ENCODE measurements around the gene CSNK1D.

DNA sequence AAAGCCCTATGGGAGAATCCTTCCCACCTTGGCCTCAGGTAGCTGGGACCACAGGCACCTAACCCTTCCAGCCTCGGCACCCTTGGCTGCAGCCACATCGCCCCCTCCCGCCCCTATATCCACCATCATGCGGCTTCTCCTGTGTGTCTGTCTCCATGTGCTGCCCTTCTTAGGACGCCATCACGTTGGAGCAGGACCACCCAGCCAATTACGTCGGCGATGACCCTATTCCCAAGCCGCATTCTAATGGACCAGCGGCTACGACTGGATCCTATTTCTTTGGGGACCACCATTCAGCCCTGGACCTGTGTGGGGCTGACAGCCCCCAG is 57.6 kb downstream of the CSNK1D start:
- TF ChIP-seq POLR2A (IDR thresholded peaks at IDR 0.05; ENCODE audit: low read depth, low read length) (no peak), EP300 (IDR thresholded peaks at IDR 0.05; ENCODE audit: borderline replicate concordance in 1 of 2, control insufficient read depth in 1 of 2, low read depth in 2 of 2, low read length in 2 of 2) (no peak), EZH2 (IDR thresholded peaks at IDR 0.05; ENCODE audit: borderline replicate concordance, control insufficient read depth, low read depth, low read length) (no peak), TARDBP (IDR thresholded peaks at IDR 0.05; ENCODE audit: borderline replicate concordance) (no peak)

Measured in GM12878 (cell line).